Right renal cortex interstitium (tissue), 3 donors: ENCODE results near the gene PSMA7. TPM values are rescaled to one million over a fixed set of nuclear protein-coding genes. Genes with fewer than 3 reads are reported as not detected.
"Not testable (repeated sequence)": the region's sequence is repeated elsewhere in the genome, so short reads cannot be mapped to it uniquely, and the experiment has no call there.

Source experiments
- DNase-seq, 3 donors: peaks; one replicate each; pipeline ENCODE4 v3.0.0-alpha.2; 2013; ENCODE audit warnings: low read depth in 3 of 3, low spot score in 2 of 3
- polyA plus RNA-seq, 3 donors: library from polyadenylated mRNA; unstranded; fragments of 120-200 nt; gene quantifications; one replicate each; pipeline ENCODE4 v1.2.1, GENCODE V29; 2013; ENCODE audit not compliant: insufficient read length in 3 of 3

PSMA7 gene
- polyA plus RNA-seq, 3 donors: 169 to 200 (median 192) TPM

DNA sequence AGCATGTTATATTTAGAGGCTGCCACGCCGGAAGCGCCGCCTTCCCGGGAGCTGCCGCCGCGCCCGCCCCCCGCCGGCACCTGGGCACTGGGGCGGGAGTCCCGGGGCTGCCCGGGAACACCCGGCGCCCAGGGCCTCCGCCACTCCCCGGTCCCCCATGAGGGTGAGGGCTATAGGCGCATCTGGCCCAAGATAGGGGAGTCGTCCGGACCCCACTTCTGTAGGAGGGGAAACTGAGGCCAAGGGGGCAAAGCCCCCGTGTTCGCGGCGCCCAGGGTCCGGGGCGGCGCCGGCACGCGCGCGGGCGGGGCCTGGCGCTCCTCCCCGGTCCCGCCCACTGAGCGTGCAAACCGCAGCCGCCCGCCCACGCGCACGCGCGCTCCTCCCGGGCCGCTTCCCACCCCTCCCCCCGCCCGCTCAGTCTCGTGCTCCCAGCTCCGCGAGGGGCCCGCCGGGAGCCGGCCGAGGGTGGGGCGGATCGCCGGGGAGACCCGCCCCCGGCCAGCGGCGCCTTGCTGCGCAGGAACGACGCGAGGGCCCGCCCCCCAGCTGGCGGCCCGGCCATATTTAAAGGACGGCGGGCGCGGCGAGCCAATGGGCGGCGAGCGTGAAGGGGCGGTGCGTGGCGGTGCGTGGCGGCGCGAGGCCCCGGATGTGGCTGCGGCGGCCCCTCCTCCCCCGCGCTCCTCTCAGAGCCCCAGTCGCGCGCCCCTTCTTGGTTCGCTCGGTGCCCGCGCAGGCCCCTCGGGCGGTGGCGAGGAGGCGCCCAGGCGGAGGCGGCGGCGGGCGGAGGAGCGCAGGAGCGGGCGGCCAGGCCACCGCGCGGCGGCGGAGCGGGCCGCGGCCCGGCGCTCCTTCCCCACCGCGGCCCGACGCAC, 21.2 kb downstream of the PSMA7 start, which contains the start of gene LSM14B:
LSM14B (plus strand) TSS at position 700 of the 878 bp plus-strand sequence. CDS start 192 bp downstream, outside the sequence.
- DNase-seq: peak; percentile 89 to 96 (median 92)

DNA sequence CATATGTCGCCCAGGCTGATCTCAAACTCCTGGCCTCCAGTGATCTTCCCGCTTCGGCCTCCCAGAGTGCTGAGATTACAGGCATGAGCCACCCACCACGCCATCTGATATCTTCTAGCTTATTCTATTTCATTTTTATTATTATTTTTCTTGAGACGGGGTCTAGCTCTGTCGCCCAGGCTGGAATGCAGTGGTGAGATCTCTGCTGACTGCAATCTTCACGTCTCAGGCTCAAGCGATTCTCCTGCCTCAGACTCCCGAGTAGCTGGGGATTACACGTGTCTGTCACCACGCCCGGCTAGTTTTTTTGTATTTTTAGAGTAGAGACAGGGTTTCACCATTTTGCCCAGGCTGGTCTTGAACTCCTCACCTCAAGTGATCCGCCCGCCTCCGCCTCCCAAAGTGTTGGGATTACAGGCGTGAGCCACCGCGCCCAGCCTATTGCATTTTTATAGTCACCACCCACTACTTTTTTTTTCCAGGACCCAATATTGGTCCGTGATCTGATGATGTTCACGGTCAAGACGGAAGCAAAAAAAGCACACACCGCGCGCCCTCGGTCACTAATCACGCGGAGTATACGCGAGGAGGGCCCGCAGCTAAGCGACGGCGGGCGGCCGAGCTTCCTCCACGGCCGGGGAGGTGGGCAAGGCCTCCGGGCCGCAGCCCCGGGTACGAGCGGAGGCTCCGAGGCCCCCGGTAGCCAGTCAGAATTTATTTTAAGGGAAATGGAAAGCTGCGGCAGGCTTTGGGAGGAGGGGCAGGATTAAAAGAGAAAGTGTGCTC, 22.0 kb downstream of the PSMA7 start:
- no peak for DNase-seq

DNA sequence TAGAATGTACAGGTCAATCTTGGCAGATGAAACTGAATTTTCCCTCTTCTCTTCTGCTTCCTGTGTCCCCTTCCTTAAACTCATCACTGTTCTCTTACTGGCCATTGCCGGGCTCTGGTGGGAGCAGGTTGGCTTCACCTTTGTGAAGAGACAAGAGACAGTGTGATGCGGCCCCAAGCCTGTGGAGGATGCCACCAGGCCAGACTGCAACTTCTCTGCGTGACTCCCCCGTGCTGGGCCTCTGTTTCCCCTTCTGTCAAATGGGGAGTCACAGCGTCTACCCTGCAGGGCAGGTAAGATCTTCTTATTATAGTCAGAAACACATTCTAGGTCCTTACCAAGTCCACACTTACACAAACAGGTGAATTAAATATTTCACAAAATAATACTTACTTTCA, 22.8 kb downstream of the PSMA7 start:
- DNase-seq: no peak

DNA sequence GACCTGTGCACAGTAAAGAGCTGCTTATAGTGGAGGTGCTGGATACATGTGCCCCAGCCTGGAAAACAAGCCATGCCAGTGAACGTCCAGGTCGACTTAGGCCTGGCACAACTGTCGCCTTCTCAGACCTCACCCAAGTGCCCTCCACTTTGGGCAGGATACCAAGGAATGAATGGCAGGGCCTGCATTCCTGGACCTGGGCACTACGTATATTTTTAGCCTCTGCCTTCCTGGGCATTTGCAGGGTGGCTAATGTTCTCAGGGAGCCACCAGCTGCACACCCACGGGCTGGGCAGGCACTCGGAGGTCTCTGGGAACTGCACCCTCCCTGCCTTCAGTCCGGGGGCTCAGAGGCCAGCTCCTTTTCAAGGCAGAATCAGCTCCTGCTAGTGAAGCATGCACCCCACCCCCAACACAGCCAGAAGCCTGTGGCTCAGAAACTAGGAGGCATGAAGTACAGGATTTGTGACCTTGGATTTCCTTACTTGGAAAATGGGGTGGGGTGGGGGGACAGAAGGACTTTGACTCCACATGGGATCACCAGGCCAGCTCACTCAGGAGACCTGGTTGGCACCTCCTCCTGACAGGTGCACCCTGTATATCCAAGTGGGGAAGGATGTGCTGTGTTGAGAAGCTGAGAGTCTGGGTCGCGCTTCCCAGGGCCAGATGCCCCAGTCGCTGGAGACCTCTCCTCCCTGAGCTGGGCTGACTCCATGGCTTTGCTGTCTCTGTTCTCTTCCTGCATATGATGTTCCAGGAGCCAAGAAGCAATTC, 23.4 kb downstream of the PSMA7 start:
- no peak for DNase-seq

DNA sequence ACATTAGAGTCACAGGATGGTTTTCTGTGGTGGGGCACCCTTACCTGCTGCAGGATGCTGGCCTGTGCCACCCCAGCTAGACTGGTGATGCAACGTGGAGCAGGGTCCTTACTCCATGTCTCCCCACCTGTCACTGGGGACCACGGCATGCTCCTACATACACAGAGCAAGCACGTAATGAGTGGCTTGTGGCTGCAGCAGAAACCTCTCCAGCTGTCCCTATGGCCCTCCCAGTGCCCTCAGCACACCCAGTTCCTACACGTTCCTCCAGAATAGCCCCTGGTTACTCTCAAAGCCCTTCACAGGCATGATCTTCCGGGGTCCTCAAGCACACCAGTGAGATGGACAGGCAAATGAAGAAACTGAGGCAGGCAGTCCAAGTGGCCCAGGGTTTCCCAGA, 24.1 kb downstream of the PSMA7 start:
- no peak for DNase-seq

DNA sequence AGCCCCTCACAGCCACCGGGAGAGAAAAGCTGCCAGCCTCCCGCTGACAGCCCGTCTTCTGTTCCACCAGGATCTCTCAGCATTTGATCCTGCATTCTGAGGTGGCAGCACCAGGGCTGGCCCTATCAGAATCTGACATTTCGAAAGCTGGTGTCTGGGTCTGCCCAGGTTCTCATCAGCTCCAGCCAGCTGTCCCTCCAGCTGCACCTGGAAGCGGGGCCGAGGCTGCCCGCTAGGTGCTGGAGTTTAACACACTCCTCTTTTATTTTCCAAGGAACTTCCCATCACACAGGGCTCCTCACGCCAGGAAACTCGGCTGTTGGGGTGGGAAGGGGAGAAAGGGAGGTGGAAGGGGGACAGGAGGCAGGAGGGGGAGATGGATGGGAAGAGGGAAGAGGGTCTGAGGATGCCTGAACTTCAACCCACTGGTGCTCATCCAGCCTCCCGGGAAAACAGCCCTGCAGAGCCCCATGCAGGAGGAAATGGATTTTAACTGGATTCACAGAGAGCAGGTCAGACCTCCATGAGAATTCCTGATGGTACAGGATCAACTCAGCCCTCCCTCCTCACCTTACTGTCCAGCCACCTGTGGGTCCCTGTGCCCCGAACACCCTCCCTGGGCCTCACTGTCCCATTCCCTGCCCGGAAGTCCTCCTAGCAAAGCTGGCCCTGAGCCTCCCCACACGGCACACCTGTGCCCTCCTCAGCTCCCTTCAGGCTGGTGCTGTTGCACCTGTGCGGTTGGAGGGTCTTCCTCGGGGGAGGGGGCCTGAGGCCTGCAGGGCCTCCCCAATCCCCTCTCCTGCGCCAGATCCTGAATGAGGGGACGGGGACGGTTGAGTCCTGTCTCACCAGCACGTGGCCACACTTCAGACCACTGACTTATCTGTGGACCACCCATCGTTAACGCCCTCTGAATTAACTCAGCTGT, 24.8 kb downstream of the PSMA7 start:
- no peak for DNase-seq

DNA sequence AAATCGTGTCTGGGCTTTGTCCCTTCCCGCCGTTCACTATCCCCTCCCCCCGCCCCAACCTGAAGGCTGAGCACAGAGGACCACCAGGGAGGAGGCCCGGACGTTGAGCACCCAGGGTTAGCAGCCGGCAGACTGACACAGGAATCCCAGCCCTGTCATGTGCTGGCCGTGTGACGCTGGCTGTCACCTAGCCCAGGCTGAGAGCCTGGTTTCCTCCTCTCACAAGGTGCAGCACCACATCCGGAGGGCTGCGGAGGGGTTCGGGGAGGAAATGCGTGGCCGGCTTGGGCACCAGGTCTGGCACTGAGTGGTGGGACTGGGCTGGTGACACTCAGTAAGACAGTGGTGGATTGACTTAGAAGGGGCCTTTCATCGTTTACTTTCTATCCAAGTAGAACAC, 25.5 kb downstream of the PSMA7 start:
- no peak for DNase-seq

DNA sequence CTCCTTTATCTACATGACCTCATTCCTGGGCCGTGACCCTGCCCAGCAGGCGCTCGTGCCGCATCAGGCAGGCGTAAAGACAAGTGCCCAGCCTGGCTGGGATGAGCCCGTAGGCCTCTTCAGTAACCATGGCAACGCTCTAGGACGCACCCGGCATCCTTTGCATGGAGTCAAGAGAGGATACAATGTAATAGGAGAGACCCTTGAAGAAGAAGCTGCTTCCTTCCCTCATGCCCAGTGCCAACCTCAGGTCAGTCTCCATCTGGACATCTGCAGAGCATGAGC, 25.9 kb downstream of the PSMA7 start:
- DNase-seq: no peak

DNA sequence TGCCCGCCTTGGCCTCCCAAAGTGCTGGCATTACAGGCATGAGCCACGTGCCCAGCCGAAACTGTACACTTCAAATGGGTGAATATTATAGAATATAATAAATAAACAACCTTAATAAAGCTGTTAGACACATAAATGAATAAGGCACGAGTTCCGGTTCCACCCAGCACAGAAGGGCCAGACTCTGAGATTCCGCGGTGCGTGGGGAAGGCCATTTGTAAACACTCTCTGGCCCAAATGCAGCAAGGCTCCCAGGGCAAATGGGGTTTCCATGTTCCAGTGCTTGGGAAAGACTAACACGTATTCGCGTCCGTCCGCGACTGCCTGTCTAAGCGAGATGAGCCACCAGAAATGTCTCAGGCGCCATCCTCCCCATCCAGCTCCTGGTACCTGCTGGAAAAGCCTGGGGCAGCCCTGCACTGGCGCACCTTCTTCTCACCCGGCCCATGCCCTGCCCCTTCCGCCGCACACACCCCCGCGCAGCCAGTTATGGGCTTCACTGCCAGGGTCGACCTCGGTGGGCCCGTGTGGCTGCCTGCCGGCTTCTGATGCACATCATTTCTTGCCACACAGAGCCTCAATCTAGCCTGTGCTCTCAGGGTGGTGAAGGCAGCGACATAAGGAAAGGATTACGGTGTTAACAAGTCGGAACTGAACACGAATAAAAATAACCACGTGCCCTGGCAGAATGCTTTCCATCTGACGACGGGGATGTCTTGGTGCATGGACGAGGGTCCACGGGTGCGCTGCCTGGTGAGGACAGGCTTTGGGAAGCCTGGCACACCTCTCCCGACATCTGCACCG, 26.4 kb downstream of the PSMA7 start:
- DNase-seq: no peak

DNA sequence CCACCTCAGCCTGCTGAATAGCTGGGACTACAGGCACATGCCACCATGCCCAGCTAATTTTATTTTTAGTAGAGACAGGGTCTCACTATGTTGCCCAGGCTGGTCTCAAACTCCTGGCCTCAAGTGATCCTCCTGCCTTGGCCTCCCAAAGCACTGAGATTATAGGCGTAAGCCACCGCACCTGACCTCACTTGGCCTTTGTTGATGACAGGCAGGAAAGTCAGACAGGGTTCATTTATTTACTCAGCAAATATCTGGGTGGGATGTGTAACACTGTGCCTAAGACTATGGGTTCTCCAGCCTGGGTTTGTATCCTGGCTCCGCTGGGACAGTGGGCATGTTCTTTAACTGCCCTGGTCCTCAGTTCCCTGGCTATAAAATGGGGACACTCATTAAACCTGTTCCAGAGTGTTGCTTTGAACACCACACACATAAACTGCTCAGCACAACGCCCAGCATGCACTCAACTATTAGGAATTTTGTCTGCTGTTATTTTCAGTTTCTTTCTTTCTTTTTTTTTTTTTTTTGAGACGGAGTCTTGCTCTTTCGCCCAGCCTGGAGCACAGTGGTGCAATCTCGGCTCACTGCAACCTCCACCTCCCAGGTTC, 27.3 kb downstream of the PSMA7 start:
- DNase-seq: not testable (repeated sequence)

DNA sequence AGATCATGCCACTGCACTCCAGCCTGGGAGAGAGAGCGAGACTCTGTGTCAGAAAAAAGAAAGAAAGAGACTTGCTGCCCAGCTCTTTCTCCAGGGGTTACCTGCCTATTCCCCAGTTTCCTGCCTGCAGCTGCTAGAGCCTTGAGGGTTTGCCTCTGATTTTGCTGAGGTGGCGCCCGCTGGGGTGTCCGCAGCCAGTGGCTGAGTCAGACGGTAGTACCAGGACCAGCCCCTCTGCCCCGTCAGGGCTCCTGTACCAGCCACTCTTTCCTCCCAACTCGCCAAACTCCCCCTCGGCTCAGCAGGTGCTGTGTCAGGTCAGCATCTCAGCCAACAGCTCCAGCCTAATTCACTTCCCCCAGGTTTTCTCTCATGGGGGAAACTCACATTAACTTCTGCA, 28.3 kb downstream of the PSMA7 start:
- no peak for DNase-seq

DNA sequence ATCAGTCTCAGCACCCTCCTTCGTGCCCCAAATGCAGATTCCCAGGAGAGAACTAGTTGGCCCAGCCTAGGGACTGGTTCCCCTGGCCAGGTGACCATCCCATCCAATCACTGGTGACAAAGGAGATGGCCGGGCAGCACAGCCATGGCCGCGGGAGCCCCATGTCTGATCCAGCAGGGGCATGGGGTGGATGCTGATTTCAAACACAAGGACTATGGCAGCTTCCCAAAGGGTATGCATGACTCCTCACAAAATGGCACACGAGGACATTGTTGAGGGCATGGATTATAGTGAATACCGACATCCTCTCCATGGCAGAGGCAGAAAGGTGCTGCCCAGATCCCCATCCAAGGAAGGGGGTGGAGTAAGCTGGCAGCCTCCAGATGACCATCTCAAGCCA, 30.8 kb downstream of the PSMA7 start:
- DNase-seq: no peak

DNA sequence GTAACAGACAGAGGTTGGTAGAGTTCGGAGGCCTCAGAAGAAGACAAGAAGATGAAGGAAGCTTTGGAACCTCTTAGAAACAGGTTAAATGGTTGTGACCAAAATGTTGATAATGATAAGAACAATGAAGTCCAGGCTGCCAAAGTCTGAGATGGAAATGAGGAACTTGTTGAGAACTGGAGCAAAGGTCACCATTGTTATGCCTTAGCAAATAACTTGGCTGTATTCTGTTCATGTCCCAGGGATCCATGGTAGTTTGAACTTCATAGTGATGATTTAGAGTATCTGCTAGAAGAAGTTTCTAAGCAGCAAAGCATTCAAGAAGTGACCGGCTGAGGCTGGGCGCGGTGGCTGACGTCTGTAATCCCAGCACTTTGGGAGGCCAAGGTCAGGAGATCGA, 32.0 kb downstream of the PSMA7 start:
- DNase-seq: no peak

DNA sequence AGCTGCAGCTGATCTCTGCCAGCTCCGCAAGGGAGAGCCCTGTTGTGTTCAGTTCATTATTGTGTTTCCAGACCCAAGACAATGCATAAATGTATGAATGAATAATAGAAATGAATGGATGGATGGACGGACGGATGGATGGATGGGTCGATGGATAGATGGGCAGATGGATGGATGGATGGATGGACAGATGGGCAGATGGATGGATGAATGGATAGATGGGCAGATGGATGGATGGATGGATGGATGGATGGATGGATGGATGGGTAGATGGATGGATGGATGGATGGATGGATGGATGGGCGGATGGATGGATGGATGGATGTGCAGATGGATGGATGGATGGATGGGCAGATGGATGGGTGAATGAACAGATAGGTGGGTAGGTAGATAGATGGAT, 37.6 kb downstream of the PSMA7 start:
- no peak for DNase-seq

DNA sequence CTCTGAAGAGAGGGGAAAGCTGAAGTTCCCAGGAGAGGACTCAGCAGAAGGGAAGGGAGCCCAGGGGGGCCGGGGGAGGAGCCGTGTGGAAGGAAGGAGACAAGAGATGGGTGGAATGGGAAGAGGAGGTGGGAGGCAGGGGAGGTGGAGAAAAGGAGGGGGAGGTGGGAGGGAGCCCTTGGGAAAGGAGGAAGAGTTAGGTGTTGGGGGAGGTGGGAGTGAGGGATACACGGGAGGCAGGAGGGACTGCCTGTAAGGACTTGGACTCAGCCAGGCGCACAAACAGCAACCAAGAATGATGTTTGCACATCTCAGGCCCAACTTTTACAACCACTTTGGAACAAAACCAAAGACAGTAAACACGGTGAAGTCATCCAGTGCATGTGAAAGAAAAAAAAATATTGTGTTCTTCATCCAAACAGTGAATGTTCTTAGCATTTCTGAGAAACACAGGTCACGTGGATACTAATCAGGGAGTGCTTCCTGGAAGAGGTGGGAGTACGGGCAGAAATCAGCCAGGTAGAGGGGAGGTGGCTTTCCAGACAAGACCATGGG, 38.3 kb downstream of the PSMA7 start:
- no peak for DNase-seq

DNA sequence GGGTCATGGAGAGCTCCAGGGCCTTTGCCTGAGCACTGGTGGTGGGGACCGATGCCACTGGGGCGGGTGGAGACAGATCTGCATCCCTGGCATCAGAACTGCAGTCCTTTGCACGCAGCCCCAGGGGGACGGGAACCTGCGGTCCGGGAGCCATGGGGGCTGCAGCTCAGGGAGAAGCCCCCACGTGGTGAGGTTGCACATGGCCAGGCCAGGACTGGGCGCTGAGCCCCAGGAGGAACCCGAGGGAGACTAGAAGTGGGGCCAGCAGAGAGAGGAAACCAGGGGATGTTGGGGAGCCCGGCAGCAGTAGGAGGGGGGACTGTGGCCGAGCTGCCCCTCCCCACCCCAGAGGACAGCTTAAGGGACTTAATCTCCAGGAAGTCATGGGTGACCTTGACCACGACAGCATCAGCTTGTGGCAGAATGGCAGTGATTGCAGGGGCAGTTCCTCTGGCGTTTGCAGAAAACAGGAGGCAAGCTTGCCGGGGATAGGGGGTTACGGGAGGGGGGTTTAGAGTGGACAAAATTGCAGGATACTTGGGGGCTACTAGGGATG, 38.9 kb downstream of the PSMA7 start:
- DNase-seq: no peak

DNA sequence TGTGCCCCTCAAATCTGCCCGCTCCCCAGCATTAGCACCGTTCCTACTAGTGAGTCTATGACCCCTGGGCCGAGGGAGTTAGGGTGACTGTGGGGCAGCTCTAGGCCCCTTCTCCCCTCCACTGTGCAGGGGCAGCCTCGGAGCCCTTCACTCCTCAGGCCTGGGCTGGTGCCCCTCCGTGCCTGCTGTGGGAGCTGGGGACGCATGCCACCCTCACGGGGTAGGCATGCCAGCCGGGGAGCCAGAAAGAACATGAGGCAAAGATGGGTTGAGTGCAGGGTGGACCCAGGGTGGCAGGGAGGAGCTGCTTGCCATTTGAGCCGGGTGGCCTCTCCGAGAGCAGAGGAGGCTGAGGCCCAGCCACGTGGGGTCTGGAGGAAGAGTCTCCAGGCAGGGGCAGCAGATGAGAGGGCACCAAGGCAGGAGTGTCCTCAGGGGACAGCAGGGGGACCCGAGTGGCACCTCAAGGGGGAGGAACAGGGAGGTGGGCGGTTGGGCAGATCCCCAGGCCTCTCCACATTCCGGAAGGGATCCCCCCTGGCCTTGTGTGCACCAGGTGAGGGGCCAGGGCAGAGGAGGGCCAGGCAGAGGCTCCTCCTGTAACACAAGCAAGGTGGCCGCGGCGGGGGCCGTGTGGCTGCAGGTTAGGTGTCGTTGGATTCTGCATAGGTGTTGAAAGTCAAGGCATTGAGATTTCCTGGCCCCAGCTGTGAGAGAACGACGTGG, 39.5 kb downstream of the PSMA7 start:
- DNase-seq: no peak

DNA sequence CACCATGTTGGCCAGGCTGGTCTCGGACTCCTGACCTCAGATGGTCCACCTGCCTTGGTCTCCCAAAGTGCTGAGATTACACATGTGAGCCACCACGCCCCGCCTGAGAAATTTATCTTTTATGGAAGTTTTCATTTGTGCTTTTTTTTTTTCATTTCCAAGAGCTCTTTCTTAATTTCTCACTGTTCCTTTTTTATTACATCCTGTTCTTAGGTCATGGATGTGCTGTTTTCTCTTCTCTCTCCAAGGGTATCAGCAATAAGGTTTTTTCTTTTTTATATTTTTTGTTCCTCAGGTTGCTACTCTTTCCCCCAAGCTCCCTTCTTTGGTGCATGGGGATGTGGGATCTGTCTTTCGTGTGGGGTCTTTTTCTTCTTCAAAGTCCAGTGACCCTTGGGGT, 42.1 kb downstream of the PSMA7 start:
- no peak for DNase-seq
